Heart left ventricle (tissue), 13 donors: ENCODE measurements around the gene CADM3.

Experiments used
- CTCF ChIP-seq, 12 donors: fragments of 200-600 bp; sonication (generic) in 4 of 12; IDR thresholded peaks; one replicate each; pipeline versions ENCODE4 v1.5.0 to v1.8.0; 2018 to 2022; ENCODE audit warnings: antibody characterized with exemption in 12 of 12, mild to moderate bottlenecking in 5 of 12
- POLR2A ChIP-seq, 2 donors: fragments of 450-650 bp; IDR thresholded peaks; one replicate each; pipeline ENCODE4 v1.6.1; 2017; ENCODE audit warnings: antibody characterized with exemption in 2 of 2, mild to moderate bottlenecking in 2 of 2, moderate library complexity in 2 of 2
- donor health status: ischemic (EF 13 %, LVEDD 7.1; RV severe dilation, severe dysfunction).
- donor health status: DM: no; HTN: yes; CAD: no.
- donor health status: DM: no; HTN: no; CAD: no.
- donor health status: ischemic (EF 25% LVEDD 6.9; RV normal size, moderate dysfunction).
- donor health status: ischemic (EF 25% LVEDD 5.7; RV mildly dilated, moderate dysfunction).
- donor health status: ischemic (EF 35%, LVEDD 5.7; RV mildly dilated, moderate dysfunction).
- donor health status: nonischemic (EF 11% LVEDD 7.7; RV severe dilation, severe dysfunction).
- donor health status: DM: yes; HTN: yes; CAD: no.
- donor health status: PGD.
- donor health status: ischemic (EF 29% LVEDD 5.4; RV normal size, mild dysfunction).
- donor health status: nonischemic (EF 23%, LVEDD 6.1; RV moderate dilation, normal function).

DNA sequence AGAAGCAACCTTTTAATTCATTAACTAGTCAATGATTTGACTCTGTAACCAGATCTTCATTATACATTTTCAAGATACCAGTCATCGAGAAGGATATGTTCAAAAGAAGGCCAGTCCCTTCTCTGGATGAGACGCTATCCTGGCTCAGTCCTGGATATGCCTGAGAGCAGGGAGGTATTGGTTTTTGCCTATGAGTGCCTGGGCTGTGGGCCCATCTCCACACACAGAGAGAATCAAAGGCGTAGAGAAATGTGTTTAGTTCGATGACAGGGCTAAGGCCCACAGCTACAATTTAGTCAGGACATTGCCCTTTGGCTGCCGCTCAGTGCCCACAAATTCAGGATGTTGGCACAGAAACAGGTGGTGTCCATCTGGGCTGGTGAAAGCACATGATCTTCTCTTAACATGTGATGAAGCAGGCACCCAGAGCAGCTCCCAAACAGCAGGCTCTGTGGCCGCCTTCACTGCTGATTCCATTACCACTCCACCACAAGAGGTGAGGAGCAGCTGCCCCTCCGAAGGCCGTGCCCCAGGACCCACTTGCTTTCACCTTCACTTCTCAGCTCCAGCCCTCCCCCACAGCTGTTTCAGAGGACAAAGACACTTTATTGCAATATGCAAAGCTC is 58.0 kb downstream of the CADM3 start:
- TF ChIP-seq CTCF (IDR thresholded peaks at IDR 0.05) (no peak), POLR2A (IDR thresholded peaks at IDR 0.05) (no peak)
